ENCODE results near the gene ABCD4.

- TF ChIP-seq SMC3 (conservative IDR thresholded peaks at IDR 0.05; ENCODE audit: poor library complexity) (no peak), RAD21 (conservative IDR thresholded peaks at IDR 0.05) (no peak), EZH2 (IDR thresholded peaks at IDR 0.05; ENCODE audit: borderline replicate concordance, insufficient read depth, low read length, poor library complexity, severe bottlenecking) (no peak)
These were observed 1.1 kb downstream of the ABCD4 start for GRCh38 chr14:74301594-74302151.

Data from neural cell (in vitro differentiated cells).